Activated CD8-positive, alpha-beta T cell treated with anti-CD3 and anti-CD28 coated beads, Interleukin-2, amount 10 ng/mL, durations not matched to agents 7 days and 5 days (primary cell): ENCODE results near the gene SECISBP2. TPM values are rescaled to one million over a fixed set of nuclear protein-coding genes. Genes with fewer than 3 reads are reported as not detected.

ENCODE experiments used
- ATAC-seq: fragments of 150-1000 bp; cut with Tn5 transposase; one replicate; pipeline ENCODE4 v1.10.0; 2021; ENCODE audit warnings: moderate library complexity
- CTCF ChIA-PET: fragments of 350-600 bp; sonication (Branson Sonifier 250); formaldehyde crosslinking; loops from one replicate; lab custom pipeline; 2021; ENCODE audit warnings: antibody characterized with exemption; lab: Charles Lee
- POLR2A ChIA-PET: fragments of 350-600 bp; sonication (Branson Sonifier 250); formaldehyde crosslinking; loops from one replicate; lab custom pipeline; 2021; ENCODE audit warnings: antibody characterized with exemption; lab: Charles Lee
- DNase-seq: peaks from one replicate; pipeline ENCODE4 v3.0.0-alpha.2; 2020
- H3K27ac Mint-ChIP-seq: one replicate; pipeline ENCODE4 v1.8.0; 2021; ENCODE audit warnings: mild to moderate bottlenecking, mixed read lengths
- H3K27me3 Mint-ChIP-seq: one replicate; pipeline ENCODE4 v1.8.0; 2021; ENCODE audit warnings: low read depth, mixed read lengths
- H3K36me3 Mint-ChIP-seq: one replicate; pipeline ENCODE4 v1.8.0; 2021; ENCODE audit warnings: low read depth, mixed read lengths
- H3K4me1 Mint-ChIP-seq: one replicate; pipeline ENCODE4 v1.8.0; 2021; ENCODE audit warnings: low read depth, mixed read lengths
- H3K4me3 Mint-ChIP-seq: one replicate; pipeline ENCODE4 v1.8.0; 2021; ENCODE audit warnings: mild to moderate bottlenecking, mixed read lengths
- H3K9me3 Mint-ChIP-seq: one replicate; pipeline ENCODE4 v1.8.0; 2022; ENCODE audit warnings: mixed read lengths; ENCODE audit not compliant: insufficient read depth
- total RNA-seq, 2 experiments: library from RNA; stranded (reverse); gene quantifications; one replicate each; pipeline ENCODE4 v1.2.3, GENCODE V29; 2021

SECISBP2 gene
- total RNA-seq, 2 experiments from 2014 or later: 35.8 to 37.5 TPM

DNA sequence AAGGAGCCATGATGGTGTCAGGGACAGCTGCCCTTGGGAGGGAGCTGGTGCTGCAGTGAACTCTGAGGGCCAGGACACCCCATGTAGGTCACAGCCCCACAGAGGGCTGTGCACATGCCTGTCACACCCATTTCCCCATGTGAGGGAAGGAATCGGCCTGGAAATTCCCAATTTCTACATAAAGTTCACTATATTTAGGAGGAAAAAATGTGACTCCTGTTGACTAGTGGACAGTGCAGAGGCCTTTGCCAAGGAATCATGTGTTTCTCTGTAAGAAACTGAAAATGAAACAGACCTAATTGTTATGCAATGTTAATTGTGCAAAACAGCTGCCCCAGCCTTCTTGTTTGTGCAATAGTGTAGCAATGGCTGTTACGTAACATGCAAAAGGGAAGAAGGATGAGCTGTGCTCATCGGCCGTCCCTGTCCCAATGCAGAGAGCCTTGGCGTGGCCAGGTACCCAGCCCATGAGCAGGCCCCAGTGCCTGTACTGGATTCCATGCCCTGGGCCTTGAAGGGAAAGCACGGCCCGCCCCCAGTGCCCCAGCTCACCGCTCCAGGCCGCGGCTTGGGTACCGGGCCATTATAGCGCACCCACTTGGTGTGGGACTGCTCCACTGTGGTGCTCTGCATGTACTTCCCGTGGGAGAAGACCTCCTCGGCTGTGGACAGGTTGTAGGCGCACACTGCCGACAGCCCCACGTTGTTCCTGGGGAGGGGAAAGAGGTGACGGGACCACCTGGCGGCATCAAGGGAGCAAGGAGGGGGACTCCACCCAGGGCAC is 70.0 kb downstream of the SECISBP2 start:
- ChIA-PET CTCF (interaction anchor here (0.6 kb wide), 1 partner anchor 161 kb away, joined by 3 read pairs; no protein-coding TSS in a partner anchor), POLR2A (interaction anchor here (0.7 to 0.8 kb wide), 2 partner anchors 10 to 14 kb away, joined by 3 read pairs; no protein-coding TSS in a partner anchor)
- H3K27me3 Mint-ChIP-seq: no peaks in the 10 kb centered on the region
- H3K4me1 Mint-ChIP-seq: peaks cover 48% of the 10 kb centered on the region
- H3K4me3 Mint-ChIP-seq: no peak overlapping the region
- H3K27ac Mint-ChIP-seq: no peak overlapping the region
- H3K36me3 Mint-ChIP-seq: peaks cover 92% of the 10 kb centered on the region
- H3K9me3 Mint-ChIP-seq: no peaks in the 10 kb centered on the region
- DNase-seq (no peak), ATAC-seq (no peak)

DNA sequence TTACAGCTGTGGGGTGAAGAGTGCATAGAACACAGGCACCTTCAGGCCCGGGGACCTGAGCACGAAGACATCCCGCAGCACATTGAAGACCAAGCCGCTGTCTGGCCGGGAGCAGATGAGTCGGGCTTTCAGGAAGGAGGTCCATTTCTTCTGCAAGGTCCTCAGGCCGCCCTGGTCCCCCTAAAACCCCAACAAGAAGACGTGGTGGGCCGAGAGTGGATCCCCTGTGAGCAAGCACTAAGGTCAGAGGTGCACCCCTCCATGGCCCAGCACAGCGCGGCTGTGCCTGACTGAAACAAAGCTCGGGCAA is 70.5 kb downstream of the SECISBP2 start:
- H3K27ac Mint-ChIP-seq: no peak overlapping the region
- peaks cover 93% of the 10 kb centered on the region for H3K36me3 Mint-ChIP-seq
- ChIA-PET POLR2A (interaction anchor here (0.8 kb wide), 1 partner anchor 13 kb away, joined by 3 read pairs; no protein-coding TSS in a partner anchor), CTCF (interaction anchor here (0.6 kb wide), 2 partner anchors 83 to 160 kb away, joined by 3 read pairs; no protein-coding TSS in a partner anchor)
- no peaks in the 10 kb centered on the region for H3K9me3 Mint-ChIP-seq
- peaks cover 50% of the 10 kb centered on the region for H3K4me1 Mint-ChIP-seq
- ATAC-seq (no peak), DNase-seq (no peak)
- H3K27me3 Mint-ChIP-seq: no peaks in the 10 kb centered on the region
- H3K4me3 Mint-ChIP-seq: no peak overlapping the region

DNA sequence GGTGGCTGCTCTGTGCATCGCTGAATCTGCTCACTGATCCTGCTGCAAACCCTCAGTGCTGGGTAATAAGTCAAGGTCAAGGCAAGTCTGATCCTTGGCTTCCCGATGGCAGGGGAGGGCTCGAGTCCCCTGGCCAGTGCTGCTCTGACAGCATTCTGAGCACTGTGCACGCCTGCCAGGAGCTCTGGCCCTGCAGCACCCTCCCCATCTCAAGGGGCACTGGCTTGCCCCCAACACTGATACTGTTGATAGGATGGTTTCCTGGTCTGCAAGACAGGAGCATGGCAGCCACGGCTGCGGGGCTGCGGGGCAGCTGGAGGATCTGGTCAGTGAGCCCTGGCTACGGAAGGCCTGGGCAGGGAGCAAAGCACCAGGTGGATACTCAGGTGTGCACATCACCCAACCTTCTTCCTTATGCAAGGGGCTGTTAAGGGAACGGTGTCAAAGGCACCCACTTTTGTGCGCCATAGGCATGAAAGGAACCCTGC is 71.8 kb downstream of the SECISBP2 start:
- no peaks in the 10 kb centered on the region for H3K9me3 Mint-ChIP-seq
- DNase-seq: no peak
- no peak overlapping the region for H3K4me3 Mint-ChIP-seq
- peaks cover 97% of the 10 kb centered on the region for H3K36me3 Mint-ChIP-seq
- no peaks in the 10 kb centered on the region for H3K27me3 Mint-ChIP-seq
- peak overlapping the region; percentile 65 for H3K27ac Mint-ChIP-seq
- ChIA-PET POLR2A (no interaction called here), CTCF (interaction anchor here (1.0 kb wide), 1 partner anchor 13 kb away, joined by 4 read pairs; no protein-coding TSS in a partner anchor)
- no peak for ATAC-seq
- H3K4me1 Mint-ChIP-seq: peaks cover 47% of the 10 kb centered on the region

DNA sequence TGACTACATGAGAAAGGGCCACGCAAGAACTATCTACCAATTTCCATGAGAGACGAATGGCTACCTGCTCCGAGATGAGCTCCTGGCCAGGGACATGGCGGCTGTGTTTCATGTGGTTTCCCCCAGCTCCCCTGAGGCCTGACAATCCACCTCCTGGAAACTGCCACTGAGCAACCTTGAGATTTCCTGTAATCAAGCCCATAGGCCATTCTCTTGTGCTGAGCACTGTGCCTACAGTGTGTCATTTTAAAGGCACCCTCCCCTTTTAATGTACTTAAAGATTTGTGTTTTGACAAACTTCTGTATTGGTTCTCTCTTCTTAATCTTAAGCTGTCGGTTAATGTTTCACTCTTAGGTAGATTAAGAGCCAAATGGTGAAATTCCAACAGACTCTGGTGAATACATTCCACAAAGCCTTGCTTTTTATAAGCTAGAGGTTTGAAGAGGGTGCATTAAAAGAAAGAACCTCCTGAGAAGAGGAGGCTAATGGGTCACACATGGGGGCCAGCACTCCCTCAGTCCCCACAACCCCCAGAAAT is 72.3 kb downstream of the SECISBP2 start:
- Mint-ChIP-seq H3K9me3 (no peaks in the 10 kb centered on the region), H3K4me3 (no peak overlapping the region), H3K36me3 (peaks cover 96% of the 10 kb centered on the region), H3K27ac (peak overlapping the region; percentile 65), H3K4me1 (peaks cover 47% of the 10 kb centered on the region), H3K27me3 (no peaks in the 10 kb centered on the region)
- ChIA-PET POLR2A (no interaction called here), CTCF (interaction anchor here (1.0 kb wide), 1 partner anchor 12 kb away, joined by 4 read pairs; no protein-coding TSS in a partner anchor)
- no peak for ATAC-seq
- DNase-seq: no peak

DNA sequence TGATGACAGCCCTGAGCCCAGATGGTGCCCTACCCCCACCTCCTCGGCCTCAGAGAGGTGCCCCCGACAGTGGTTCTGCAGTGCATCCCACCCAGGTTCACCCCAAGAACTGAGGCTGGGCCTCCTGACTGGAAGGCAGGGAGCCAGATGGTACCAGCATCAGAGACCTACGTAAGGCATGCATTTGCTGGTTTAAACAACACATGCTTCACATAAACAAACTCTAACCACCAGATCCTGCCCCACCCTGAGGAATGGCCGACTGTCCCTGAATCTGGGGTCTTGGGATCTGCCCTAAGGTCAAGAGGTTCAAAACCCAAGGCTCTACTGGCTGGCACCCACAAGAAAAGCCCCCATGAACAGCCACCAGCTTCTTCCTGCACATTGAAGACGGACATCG is 73.3 kb downstream of the SECISBP2 start:
- ChIA-PET CTCF (no interaction called here), POLR2A (no interaction called here)
- DNase-seq (no peak), ATAC-seq (no peak)
- Mint-ChIP-seq H3K27me3 (no peaks in the 10 kb centered on the region), H3K36me3 (peaks cover 95% of the 10 kb centered on the region), H3K27ac (peak overlapping the region; percentile 61), H3K9me3 (no peaks in the 10 kb centered on the region), H3K4me3 (no peak overlapping the region), H3K4me1 (peaks cover 39% of the 10 kb centered on the region)

DNA sequence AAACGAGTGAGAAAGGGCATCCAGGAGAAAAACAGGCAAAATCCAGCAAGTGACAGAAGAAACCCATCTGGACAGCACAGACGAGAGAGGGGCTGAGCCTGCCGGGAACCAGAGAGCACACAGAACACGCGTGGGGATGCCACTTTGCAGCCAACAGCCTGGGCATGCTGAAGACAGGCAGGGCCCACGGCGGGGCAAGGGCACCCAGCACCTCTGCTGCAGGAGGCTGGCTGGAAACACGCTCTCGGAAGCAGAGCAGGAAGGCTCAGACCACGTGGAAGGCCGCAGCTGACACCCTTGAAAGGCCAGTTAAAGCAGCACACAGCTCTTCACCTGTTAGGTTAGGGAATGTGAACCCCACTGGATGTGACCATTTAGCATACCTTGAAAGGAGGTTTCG is 76.1 kb downstream of the SECISBP2 start:
- no peaks in the 10 kb centered on the region for H3K27me3 Mint-ChIP-seq
- H3K4me3 Mint-ChIP-seq: no peak overlapping the region
- DNase-seq: no peak
- ChIA-PET POLR2A (no interaction called here), CTCF (interaction anchor here (1.6 kb wide), 1 partner anchor 154 kb away, joined by 5 read pairs; no protein-coding TSS in a partner anchor)
- H3K4me1 Mint-ChIP-seq: peaks cover 41% of the 10 kb centered on the region
- ATAC-seq: no peak
- H3K9me3 Mint-ChIP-seq: no peaks in the 10 kb centered on the region
- H3K36me3 Mint-ChIP-seq: peaks cover 91% of the 10 kb centered on the region
- peak overlapping the region; percentile 47 for H3K27ac Mint-ChIP-seq

DNA sequence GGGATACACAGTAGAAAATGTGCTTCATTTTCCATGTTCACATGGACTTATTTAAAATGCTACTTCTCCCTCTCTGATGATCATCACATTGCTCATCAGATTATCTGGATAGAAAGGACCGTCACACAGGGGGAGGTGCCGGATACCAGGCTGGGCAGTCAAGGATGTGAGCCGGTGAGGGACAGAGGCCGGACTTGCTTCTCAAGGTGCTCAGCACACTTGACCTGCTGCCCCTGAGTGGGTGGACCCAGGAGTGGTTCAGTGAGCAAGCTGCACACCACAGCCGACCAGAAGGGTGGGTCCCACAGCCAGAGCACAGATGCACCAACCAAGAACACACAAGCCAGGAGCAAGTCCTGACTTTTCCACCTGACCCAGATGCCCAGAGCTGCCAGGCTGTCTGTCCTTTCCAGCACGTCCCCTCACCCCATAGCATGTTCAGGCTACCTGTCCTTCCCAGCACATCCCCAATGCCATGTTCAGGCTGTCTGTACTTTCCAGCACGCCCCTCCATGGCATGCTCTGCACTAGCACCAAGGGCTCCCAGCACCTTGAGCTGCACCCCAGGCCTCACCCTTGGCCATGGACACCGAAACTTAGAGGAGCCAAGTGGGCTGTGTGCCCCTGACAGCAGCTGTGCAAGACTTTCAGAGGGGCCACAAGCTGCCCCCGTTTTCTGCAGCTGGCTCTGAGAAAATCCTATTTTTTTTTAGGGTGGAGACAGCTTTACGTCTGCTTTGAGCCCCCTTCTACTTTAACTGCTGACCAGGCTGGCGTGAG is 77.8 kb downstream of the SECISBP2 start:
- Mint-ChIP-seq H3K9me3 (no peaks in the 10 kb centered on the region), H3K27ac (peak overlapping the region; percentile 20), H3K36me3 (peaks cover 89% of the 10 kb centered on the region), H3K4me3 (no peak overlapping the region), H3K4me1 (peaks cover 38% of the 10 kb centered on the region), H3K27me3 (no peaks in the 10 kb centered on the region)
- ChIA-PET CTCF (interaction anchor here (0.7 kb wide), 1 partner anchor 153 kb away, joined by 3 read pairs; no protein-coding TSS in a partner anchor), POLR2A (no interaction called here)
- DNase-seq (no peak), ATAC-seq (no peak)

DNA sequence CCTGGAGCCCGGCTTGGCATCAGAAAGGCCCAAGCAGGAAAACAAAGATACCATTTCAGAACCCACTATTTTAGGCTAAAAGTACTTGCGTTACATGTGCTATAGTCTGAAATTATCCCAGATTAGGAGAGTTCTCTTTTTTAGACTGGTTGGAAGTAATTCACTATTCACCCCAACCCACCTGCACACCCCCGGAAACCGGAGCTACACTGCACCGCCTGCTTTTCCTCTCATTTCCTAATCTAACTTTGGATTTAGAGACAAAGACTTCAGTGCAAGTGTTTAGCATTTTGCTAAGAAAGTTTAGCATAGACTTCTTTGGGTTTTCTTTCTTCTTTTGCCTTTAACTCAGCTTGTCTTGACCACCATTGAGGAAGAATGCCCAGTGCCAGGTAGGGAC is 79.2 kb downstream of the SECISBP2 start:
- Mint-ChIP-seq H3K4me1 (peaks cover 36% of the 10 kb centered on the region), H3K27me3 (no peaks in the 10 kb centered on the region), H3K9me3 (no peaks in the 10 kb centered on the region), H3K27ac (peak overlapping the region; percentile 57), H3K36me3 (peaks cover 88% of the 10 kb centered on the region), H3K4me3 (peak overlapping the region; percentile 5)
- ATAC-seq (no peak), DNase-seq (no peak)
- ChIA-PET POLR2A (no interaction called here), CTCF (interaction anchor here (0.8 kb wide), 1 partner anchor 20 kb away, joined by 3 read pairs; no protein-coding TSS in a partner anchor)

DNA sequence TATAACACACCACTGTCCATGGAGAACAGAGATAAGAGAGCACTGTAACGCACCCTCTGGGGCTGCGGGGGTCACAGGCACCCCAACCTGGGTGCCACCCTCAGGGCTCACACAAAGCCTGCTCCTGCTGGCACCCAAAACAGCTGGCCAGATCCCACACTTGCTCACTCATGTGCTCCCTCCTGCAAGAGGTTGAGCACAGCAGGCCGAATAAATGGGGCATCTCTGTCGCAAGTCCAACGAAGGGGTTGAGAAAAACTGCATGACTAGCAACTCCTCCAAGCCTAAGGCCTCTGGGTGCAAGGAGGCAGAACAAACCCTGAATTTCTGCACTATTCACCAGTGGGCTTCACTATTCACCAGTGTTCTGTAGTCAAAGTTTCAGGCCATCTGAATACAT is 80.3 kb downstream of the SECISBP2 start:
- ChIA-PET POLR2A (interaction anchor here (0.9 kb wide), 1 partner anchor 11 kb away, joined by 3 read pairs; no protein-coding TSS in a partner anchor), CTCF (interaction anchor here (1.3 to 1.6 kb wide), 2 partner anchors 20 to 150 kb away, joined by 3 to 7 read pairs; no protein-coding TSS in a partner anchor)
- Mint-ChIP-seq H3K27ac (no peak overlapping the region), H3K27me3 (no peaks in the 10 kb centered on the region), H3K4me3 (no peak overlapping the region), H3K4me1 (peaks cover 35% of the 10 kb centered on the region), H3K9me3 (no peaks in the 10 kb centered on the region), H3K36me3 (peaks cover 83% of the 10 kb centered on the region)
- ATAC-seq (no peak), DNase-seq (no peak)

DNA sequence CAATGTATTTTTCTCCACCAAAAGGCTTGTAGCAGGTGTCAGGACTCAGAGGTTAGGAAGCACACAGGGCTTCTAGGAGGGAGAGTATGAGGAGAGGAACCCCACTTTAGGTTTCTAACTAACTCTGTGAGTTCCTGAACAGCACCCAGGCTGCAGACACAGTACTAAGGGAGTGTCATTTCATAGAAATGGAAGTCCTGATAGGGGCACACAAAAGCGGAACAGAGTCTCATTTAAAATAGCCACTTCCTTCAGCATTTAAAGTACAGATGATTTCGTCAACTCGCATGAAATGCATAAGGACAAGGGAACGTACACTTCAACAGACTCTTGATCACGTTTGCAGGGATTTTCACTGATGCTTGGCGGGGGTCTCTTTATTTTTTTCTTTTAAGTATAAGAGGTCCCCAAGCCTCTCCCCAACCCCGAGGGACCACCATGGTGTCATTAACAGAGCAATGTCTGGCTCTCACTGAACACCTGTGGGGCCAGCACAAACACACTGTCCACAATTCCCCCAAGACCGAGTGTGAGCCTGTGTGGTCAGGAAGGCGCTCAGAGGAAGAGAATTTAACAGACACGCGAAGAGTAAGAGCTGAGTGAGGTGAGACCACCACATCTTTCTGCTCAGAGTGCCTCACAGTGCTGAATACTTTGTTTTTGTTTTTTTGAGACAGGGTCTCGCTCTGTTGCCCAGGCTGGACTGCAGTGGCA is 82.3 kb downstream of the SECISBP2 start:
- peaks cover 85% of the 10 kb centered on the region for H3K36me3 Mint-ChIP-seq
- DNase-seq (no peak), ATAC-seq (peak; percentile 20)
- H3K27ac Mint-ChIP-seq: peak overlapping the region; percentile 47
- CTCF ChIA-PET: interaction anchor here (1.0 kb wide), 1 partner anchor 176 kb away, joined by 3 read pairs; no protein-coding TSS in a partner anchor
- H3K9me3 Mint-ChIP-seq: no peaks in the 10 kb centered on the region
- H3K4me3 Mint-ChIP-seq: no peak overlapping the region
- peaks cover 47% of the 10 kb centered on the region for H3K4me1 Mint-ChIP-seq
- POLR2A ChIA-PET: no interaction called here
- no peaks in the 10 kb centered on the region for H3K27me3 Mint-ChIP-seq
